K562 (cell line): Measurements from ENCODE around the gene CD300LD. TPM values are rescaled to one million over a fixed set of nuclear protein-coding genes. Genes with fewer than 3 reads are reported as not detected.

Source experiments
- ATAC-seq: fragments of 200-7000 bp; cut with Tn5 transposase; 3 replicates; pipeline ENCODE4 v1.9.1; 2020; ENCODE audit warnings: moderate library complexity
- BruUV-seq: library from RNA; stranded (reverse); fragments of 400-500 nt; replicated peaks from 2 replicates; lab custom pipeline; 2021; lab: Mats Ljungman, UMichigan
- CTCF ChIA-PET: fragments of 300-600 bp; formaldehyde crosslinking; extraction: SDS; loops from one replicate; lab custom pipeline; 2021; ENCODE audit warnings: low intra/inter-chr PET ratio; lab: Yijun Ruan, JAX
- POLR2A ChIA-PET: fragments of 300-600, 350-650 bp; sonication (Branson Sonifier 250); formaldehyde crosslinking; extraction: SDS; loops from one replicate; lab custom pipeline; 2021; ENCODE audit warnings: antibody characterized with exemption, inconsistent platforms; lab: Yijun Ruan, JAX
- DNase-seq, 4 experiments: peaks; one replicate each; pipeline versions ENCODE4 v3.0.0 to v3.0.0-alpha.2; 2011 to 2018; ENCODE audit warnings: low spot score in 3 of 4, mixed read lengths in 3 of 4; ENCODE audit errors: extremely low read depth in 1 of 4
- FAIRE-seq: peaks from 2 replicates; lab custom pipeline; 2011; peaks lifted over from hg19 to GRCh38; lab: Jason Lieb, UNC
- H2AFZ ChIP-seq: 2 replicates; pipeline ENCODE4 v1.6.0; 2011; ENCODE audit warnings: low read depth, low read length, control low read depth, inconsistent platforms
- H3K27ac ChIP-seq: fragments of 200-600 bp; 3 replicates; pipeline ENCODE4 v1.8.0; 2011; ENCODE audit warnings: low read depth, mild to moderate bottlenecking, control low read depth, inconsistent platforms, low read length, moderate library complexity, mixed read lengths; ENCODE audit errors: extremely low read depth
- H3K27me3 ChIP-seq, 2 experiments: fragments of 300-600 bp in 1 of 2; 2 replicates in 1 of 2; 3 replicates in 1 of 2; pipeline versions ENCODE4 v1.6.0 to v1.8.0; 2011; ENCODE audit warnings: inconsistent platforms in 2 of 2, low read length in 2 of 2, mild to moderate bottlenecking in 1 of 2, mixed read lengths in 1 of 2, moderate library complexity in 1 of 2; ENCODE audit not compliant: control insufficient read depth in 2 of 2, insufficient read depth in 2 of 2
- H3K36me3 ChIP-seq: fragments of 300-600 bp; 3 replicates; pipeline ENCODE4 v1.8.0; 2011; ENCODE audit warnings: mild to moderate bottlenecking, low read length, inconsistent platforms; ENCODE audit not compliant: control insufficient read depth, insufficient read depth
- H3K4me1 ChIP-seq, 2 experiments: fragments of 200-600 bp in 1 of 2; replicated peaks in 1 of 2; 2 replicates in 1 of 2; 3 replicates in 1 of 2; pipeline versions ENCODE4 v1.5.1 to v1.8.0; 2011; ENCODE audit warnings: inconsistent platforms in 2 of 2, low read length in 2 of 2, mild to moderate bottlenecking in 1 of 2, mixed read lengths in 1 of 2, moderate library complexity in 1 of 2; ENCODE audit not compliant: control insufficient read depth in 2 of 2, insufficient read depth in 2 of 2
- H3K4me2 ChIP-seq: 2 replicates; pipeline ENCODE4 v1.6.1; 2011; ENCODE audit warnings: low read length, control low read depth, inconsistent platforms, mixed read lengths; ENCODE audit not compliant: insufficient read depth
- H3K4me3 ChIP-seq: fragments of 200-600 bp; sonication (generic), shearing (Covaris generic); 2 replicates; pipeline ENCODE4 v1.5.1; 2016; ENCODE audit warnings: control low read depth, inconsistent platforms
- H3K79me2 ChIP-seq: fragments of 200-600 bp; 3 replicates; pipeline ENCODE4 v1.8.0; 2011; ENCODE audit warnings: low read length, inconsistent platforms; ENCODE audit not compliant: control insufficient read depth, insufficient read depth
- H3K9ac ChIP-seq, 2 experiments: 2 replicates each; pipeline versions ENCODE4 v1.6.0 to v1.6.1; 2011; ENCODE audit warnings: low read depth in 2 of 2, low read length in 2 of 2, control low read depth in 1 of 2, inconsistent platforms in 1 of 2, mild to moderate bottlenecking in 1 of 2, mixed read lengths in 1 of 2; ENCODE audit not compliant: insufficient read depth in 1 of 2
- H3K9me1 ChIP-seq: one replicate; pipeline ENCODE4 v1.6.0; 2011; ENCODE audit warnings: inconsistent platforms, mild to moderate bottlenecking, low read length, moderate library complexity; ENCODE audit not compliant: control insufficient read depth, insufficient read depth
- H3K9me3 ChIP-seq: replicated peaks from 2 replicates; pipeline ENCODE4 v1.5.1; 2011; ENCODE audit warnings: low read depth, low read length, inconsistent platforms; ENCODE audit not compliant: control insufficient read depth, insufficient read depth
- H4K20me1 ChIP-seq: replicated peaks from 2 replicates; pipeline ENCODE4 v1.6.1; 2011; ENCODE audit warnings: low read length, inconsistent platforms, mixed read lengths; ENCODE audit not compliant: control insufficient read depth, insufficient read depth
- BACH1 ChIP-seq: fragments of 200-800 bp; sonication (Bioruptor generic); IDR thresholded peaks from 2 replicates; pipeline ENCODE4 v1.6.1; 2016; ENCODE audit warnings: missing genetic modification characterization, missing compliant biosample characterization
- DLX4 ChIP-seq: fragments of 250-450 bp; sonication (Bioruptor Pico); IDR thresholded peaks from 2 replicates; pipeline ENCODE4 v1.6.1; 2021; ENCODE audit warnings: mild to moderate bottlenecking
- ESRRA ChIP-seq: fragments of 450-650 bp; IDR thresholded peaks from 2 replicates; pipeline ENCODE4 v1.6.1; 2014; ENCODE audit warnings: low read depth, mild to moderate bottlenecking, moderate library complexity, borderline replicate concordance
- EWSR1 ChIP-seq: fragments of 450-650 bp; IDR thresholded peaks from 2 replicates; pipeline ENCODE4 v1.6.1; 2018; ENCODE audit warnings: borderline replicate concordance, mild to moderate bottlenecking, low read depth, moderate library complexity; ENCODE audit not compliant: partially characterized antibody
- HMGXB4 ChIP-seq: sonication (generic); formaldehyde crosslinking; IDR thresholded peaks from 2 replicates; pipeline ENCODE4 v1.8.1; 2023; ENCODE audit warnings: mild to moderate bottlenecking, missing genetic modification reagents
- KDM5B ChIP-seq: fragments of 200-600 bp; sonication (generic); IDR thresholded peaks from 2 replicates; pipeline ENCODE4 v1.6.1; 2012; ENCODE audit warnings: low read depth, mild to moderate bottlenecking, moderate library complexity, low read length, control low read depth, inconsistent platforms; ENCODE audit not compliant: insufficient replicate concordance
- TCF3 ChIP-seq: sonication (generic); formaldehyde crosslinking; IDR thresholded peaks from 2 replicates; pipeline ENCODE4 v1.4.0; 2020; ENCODE audit warnings: mild to moderate bottlenecking, missing genetic modification reagents
- ZBTB8A ChIP-seq: fragments of 450-650 bp; IDR thresholded peaks from 2 replicates; pipeline ENCODE4 v1.6.1; 2018; ENCODE audit warnings: mild to moderate bottlenecking, moderate library complexity; ENCODE audit not compliant: partially characterized antibody
- ZNF431 ChIP-seq: sonication (generic); formaldehyde crosslinking; IDR thresholded peaks from 2 replicates; pipeline ENCODE4 v1.8.0; 2022; ENCODE audit warnings: mild to moderate bottlenecking, missing genetic modification reagents
- WGBS: fragments of 100-300 bp; shearing (Covaris generic); methylation state at CpG from one replicate; pipeline ENCODE4 v1.1.6; 2016; ENCODE audit warnings: low coverage, mixed read lengths; ENCODE audit not compliant: insufficient coverage; ENCODE audit errors: missing lambda C conversion rate; 5-methylcytosine and 5-hydroxymethylcytosine counted together
- in situ Hi-C: fragments of 300-500 bp; cut with MboI; formaldehyde crosslinking; loops from 4 replicates; pipeline ENCODE4 v1.15.0; 2018; ENCODE audit warnings: inconsistent platforms, mixed read lengths
- intact Hi-C: fragments of 100-400 bp; cut with micrococcal nuclease; formaldehyde crosslinking; loops from 2 replicates; pipeline ENCODE4 v1.14.2; 2022
- polyA plus RNA-seq, 8 experiments: library from polyadenylated mRNA; depleted of rRNA in 4 of 8; stranded (reverse) in 5 of 8; unstranded in 3 of 8; fragments of >200 nt; fragmentation: Nextera tagmentation in 2 of 8; fragmentation: Illumina TruSeq in 1 of 8; extraction: Ambion mirVana in 2 of 8; extraction: Trizol in 1 of 8; gene quantifications; 2 replicates each; pipeline versions ENCODE4 v1.2.1 to v1.2.3, GENCODE V29; 2011 to 2014; ENCODE audit warnings: inconsistent platforms in 1 of 8, missing spikeins in 1 of 8
- total RNA-seq, 7 experiments: library from RNA; depleted of rRNA in 6 of 7; stranded (reverse); fragments of >200 nt in 6 of 7; fragmentation: Illumina TruSeq in 2 of 7; extraction: Trizol in 2 of 7; gene quantifications; 2 replicates each; pipeline versions ENCODE4 v1.2.1 to v1.2.3, GENCODE V29; 2011 to 2021; ENCODE audit warnings: low replicate concordance in 1 of 7
- TF ChIP-seq, protein P1 (sequence below): fragments of 250-450 bp; sonication (Bioruptor Pico); IDR thresholded peaks from 2 replicates; pipeline ENCODE4 v1.4.0; 2020; ENCODE audit warnings: mild to moderate bottlenecking

Gene CD300LD
- total and polyA plus RNA-seq, 9 of the 15 experiments (the other 6 are each of a cell fraction or from before 2014, with no cell fraction given) = not detected

- no peak overlapping the region for H2AFZ ChIP-seq
- H3K4me3 ChIP-seq = no peak overlapping the region
- H3K9ac ChIP-seq = no peak overlapping the region
- FAIRE-seq (no peak), DNase-seq (no peak), ATAC-seq (no peak)
- H3K36me3 ChIP-seq = no peaks in the 10 kb centered on the region
- 0% methylated on average over 13 of the region's 13 CpGs for WGBS
- H3K79me2 ChIP-seq = no peaks in the 10 kb centered on the region
- CTCF ChIA-PET = no interaction called here
- H3K4me1 ChIP-seq = no peaks in the 10 kb centered on the region
- intact Hi-C loops = no loop called here
- TF ChIP-seq EWSR1 (no peak), BACH1 (no peak), DLX4 (CRISPR knock-in tag) (no peak), ESRRA (no peak)
- peaks cover 32 to 59% of the 10 kb centered on the region in 2 experiments for H3K27me3 ChIP-seq
- no peaks in the 10 kb centered on the region for H4K20me1 ChIP-seq
- POLR2A ChIA-PET = no interaction called here
- H3K4me2 ChIP-seq = no peak overlapping the region
- no TSS peak for BruUV-seq
- H3K27ac ChIP-seq = no peak overlapping the region
- in situ Hi-C loops = no loop called here
- no peaks in the 10 kb centered on the region for H3K9me1 ChIP-seq
- no peaks in the 10 kb centered on the region for H3K9me3 ChIP-seq
Observed at GRCh38 chr17:74635418-74635817, 43.3 kb upstream of the CD300LD start.

DNA sequence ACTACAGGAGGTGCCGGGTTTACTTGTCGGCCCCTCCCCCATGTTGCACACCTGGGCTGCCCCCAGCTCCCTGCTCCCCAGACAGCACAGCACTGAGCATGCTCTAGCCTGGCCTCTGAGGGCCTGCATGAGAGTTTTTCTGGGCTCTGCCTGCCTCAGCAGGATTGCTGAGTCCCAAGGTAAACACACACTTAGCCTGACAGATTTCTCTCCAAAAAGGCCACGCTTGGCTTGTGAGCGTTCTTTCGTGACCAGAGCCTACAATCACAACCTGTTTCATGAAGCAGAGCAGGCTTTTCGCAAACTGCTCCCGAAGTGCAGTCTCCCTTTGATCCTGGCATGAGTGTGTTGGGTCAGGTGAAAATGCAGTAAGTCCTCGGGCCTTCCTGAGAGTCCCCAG lies 41.2 kb upstream of the CD300LD start:
- Histone ChIP-seq H3K4me2 (no peak overlapping the region), H3K4me3 (no peak overlapping the region), H3K36me3 (no peaks in the 10 kb centered on the region), H3K79me2 (no peaks in the 10 kb centered on the region), H2AFZ (no peak overlapping the region), H3K9me3 (no peaks in the 10 kb centered on the region), H3K4me1 (no peaks in the 10 kb centered on the region), H3K9ac (no peak overlapping the region), H3K27ac (no peak overlapping the region), H4K20me1 (no peaks in the 10 kb centered on the region), H3K27me3 (peaks cover 24 to 49% of the 10 kb centered on the region in 2 experiments), H3K9me1 (no peaks in the 10 kb centered on the region)
- in situ Hi-C loops (no loop called here), intact Hi-C loops (no loop called here)
- ChIA-PET POLR2A (interaction anchor here (1.0 kb wide), 1 partner anchor 10 kb away, joined by 4 read pairs; the partner anchor contains the start of gene CD300E), CTCF (no interaction called here)
- DNase-seq = no peak
- no TSS peak for BruUV-seq
- 11% methylated on average over 8 of the region's 8 CpGs for WGBS
- FAIRE-seq = no peak
- ATAC-seq = no peak
- no peak for TF ChIP-seq HMGXB4 (CRISPR knock-in tag)
- no peak for TF ChIP-seq ZNF431
- TF ChIP-seq ZBTB8A = no peak
- TF ChIP-seq, protein P1, sequence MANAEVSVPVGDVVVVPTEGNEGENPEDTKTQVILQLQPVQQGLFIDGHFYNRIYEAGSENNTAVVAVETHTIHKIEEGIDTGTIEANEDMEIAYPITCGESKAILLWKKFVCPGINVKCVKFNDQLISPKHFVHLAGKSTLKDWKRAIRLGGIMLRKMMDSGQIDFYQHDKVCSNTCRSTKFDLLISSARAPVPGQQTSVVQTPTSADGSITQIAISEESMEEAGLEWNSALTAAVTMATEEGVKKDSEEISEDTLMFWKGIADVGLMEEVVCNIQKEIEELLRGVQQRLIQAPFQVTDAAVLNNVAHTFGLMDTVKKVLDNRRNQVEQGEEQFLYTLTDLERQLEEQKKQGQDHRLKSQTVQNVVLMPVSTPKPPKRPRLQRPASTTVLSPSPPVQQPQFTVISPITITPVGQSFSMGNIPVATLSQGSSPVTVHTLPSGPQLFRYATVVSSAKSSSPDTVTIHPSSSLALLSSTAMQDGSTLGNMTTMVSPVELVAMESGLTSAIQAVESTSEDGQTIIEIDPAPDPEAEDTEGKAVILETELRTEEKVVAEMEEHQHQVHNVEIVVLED (CRISPR knock-in tag) = no peak
- no peak for TF ChIP-seq KDM5B
- TF ChIP-seq TCF3 (CRISPR knock-in tag) = no peak
